Fibroblast of villous mesenchyme (primary cell): Measurements from ENCODE around the gene IGFBP3. TPM values are rescaled to one million over a fixed set of nuclear protein-coding genes. Genes with fewer than 3 reads are reported as not detected.
A peak's percentile ranks its signal among the peaks of the same experiment; 100 is the strongest.

Source experiments
- DNase-seq: peaks from one replicate; pipeline ENCODE4 v3.0.0-alpha.2; 2010; ENCODE audit warnings: low read depth
- H3K4me3 ChIP-seq: 2 replicates; pipeline ENCODE4 v1.5.1; 2011; ENCODE audit warnings: low read depth, mild to moderate bottlenecking, low read length
- CTCF ChIP-seq: IDR thresholded peaks from 2 replicates; pipeline ENCODE4 v1.5.1; 2012; ENCODE audit warnings: low read depth, mild to moderate bottlenecking, low read length; ENCODE audit not compliant: insufficient read depth
- total RNA-seq: library from RNA; depleted of rRNA; stranded (reverse); fragments of >200 nt; gene quantifications from 2 replicates; pipeline ENCODE4 v1.2.3, GENCODE V29; 2012

The IGFBP3 gene
- total RNA-seq, 1 donor: 88.5 TPM

GRCh38 chr7:45910855-45911254, 10.2 kb downstream of the IGFBP3 start:
- DNase-seq: peak; percentile 49
- H3K4me3 ChIP-seq: no peak overlapping the region
- TF ChIP-seq CTCF: no peak

- no peak for DNase-seq
- H3K4me3 ChIP-seq: no peak overlapping the region
- TF ChIP-seq CTCF: no peak
These were observed 11.5 kb downstream of the IGFBP3 start for GRCh38 chr7:45909561-45909960.

DNA sequence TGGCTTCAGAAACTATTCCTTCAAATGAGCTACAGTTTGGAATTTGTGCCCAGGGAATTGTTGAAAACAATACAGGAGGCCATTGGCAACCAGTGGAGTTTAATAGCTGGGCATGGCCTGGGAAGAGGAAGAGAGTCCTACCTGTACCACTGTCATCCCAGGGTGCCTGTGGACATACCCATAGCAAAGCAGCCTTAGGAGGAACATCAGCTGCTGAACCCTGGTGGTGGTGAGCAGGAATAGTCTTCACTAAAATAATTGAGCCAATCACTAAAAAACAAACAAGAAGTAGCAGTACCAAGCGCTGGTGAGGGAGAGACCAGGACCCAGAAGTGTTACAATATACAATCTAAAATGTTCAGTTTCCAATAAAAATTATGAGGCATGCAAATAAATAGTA, 18.3 kb downstream of the IGFBP3 start:
- TF ChIP-seq CTCF: peak; percentile 30
- no peak overlapping the region for H3K4me3 ChIP-seq
- DNase-seq: no peak

DNA sequence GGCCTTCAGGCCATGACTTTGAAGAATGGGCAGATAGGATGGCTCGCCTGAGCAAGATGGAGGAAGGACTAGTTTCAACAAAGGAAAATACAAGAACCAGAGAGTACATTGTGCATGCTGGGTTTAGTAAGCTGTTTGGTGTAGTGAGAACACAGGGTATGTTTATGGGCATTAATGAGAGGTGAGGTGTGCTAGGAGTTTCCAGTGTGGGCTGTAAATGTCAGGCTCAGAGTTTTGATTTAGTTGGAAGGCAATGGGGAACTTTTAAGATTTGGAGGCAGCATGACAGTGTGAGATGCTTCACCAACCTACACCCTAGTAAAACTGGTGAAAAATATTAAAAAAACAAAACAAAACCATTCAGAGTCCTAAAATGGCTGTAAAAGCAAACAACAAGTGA, 19.5 kb downstream of the IGFBP3 start:
- TF ChIP-seq CTCF: no peak
- H3K4me3 ChIP-seq: no peak overlapping the region
- no peak for DNase-seq

DNA sequence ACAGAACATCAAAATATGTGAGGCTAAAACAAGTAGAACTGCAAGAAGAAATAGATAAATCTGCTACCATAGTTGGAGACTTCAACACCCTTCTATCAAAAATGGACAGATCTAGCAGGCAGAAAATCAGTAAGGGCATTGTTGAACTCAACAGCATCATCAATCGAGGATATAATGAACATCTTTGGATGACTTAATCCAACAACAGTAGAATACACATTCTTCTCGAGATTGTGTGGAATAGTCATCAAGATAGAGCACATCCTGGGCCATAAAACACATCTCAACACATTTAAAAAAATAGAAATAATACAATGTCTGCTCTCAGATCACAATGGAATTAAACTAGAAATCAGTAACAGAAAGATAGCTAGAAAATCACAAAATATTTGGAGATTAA, 22.9 kb downstream of the IGFBP3 start:
- no peak for TF ChIP-seq CTCF
- DNase-seq: no peak
- H3K4me3 ChIP-seq: no peak overlapping the region

- H3K4me3 ChIP-seq: no peak overlapping the region
- TF ChIP-seq CTCF: no peak
- DNase-seq: peak; percentile 31
These were observed 23.9 kb downstream of the IGFBP3 start for GRCh38 chr7:45897042-45897690.

DNA sequence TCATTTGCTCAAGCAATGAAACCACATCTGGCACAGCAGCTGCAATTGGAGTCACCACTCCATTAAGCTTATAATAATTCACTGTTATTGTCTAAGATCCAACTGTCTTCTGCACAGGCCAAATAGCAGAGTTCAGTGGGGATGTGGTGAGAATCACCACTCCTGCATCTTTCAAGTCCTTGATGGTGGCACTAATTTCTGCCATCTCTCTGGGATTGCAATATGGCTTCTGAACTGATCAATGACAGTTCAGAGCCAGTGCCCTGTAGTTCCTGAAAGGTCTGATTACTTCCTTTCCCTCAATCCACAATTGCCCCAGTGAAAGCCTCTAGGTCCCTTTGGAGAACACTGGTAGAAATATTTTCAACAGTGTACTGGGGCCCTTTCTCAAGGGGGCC, 26.4 kb downstream of the IGFBP3 start:
- no peak for TF ChIP-seq CTCF
- DNase-seq: no peak

More for the DNA sequence above, 26.4 kb downstream of the IGFBP3 start:
- H3K4me3 ChIP-seq: no peak overlapping the region
